ENCODE data around the gene EGLN2.

The EGLN2 gene

GRCh38 chr19:40815223-40815622 lies 16.2 kb downstream of the EGLN2 start:
- TF ChIP-seq TAF1 (IDR thresholded peaks at IDR 0.05; ENCODE audit: low read depth) (no peak), CEBPB (IDR thresholded peaks at IDR 0.05) (no peak), TEAD4 (IDR thresholded peaks at IDR 0.05) (no peak), RAD21 (IDR thresholded peaks at IDR 0.05; ENCODE audit: low read depth) (no peak), ZBTB7A (IDR thresholded peaks at IDR 0.05; ENCODE audit: low read depth) (no peak), EP300 (IDR thresholded peaks at IDR 0.05; ENCODE audit: borderline replicate concordance) (no peak), TCF12 (IDR thresholded peaks at IDR 0.05; ENCODE audit: low read depth) (no peak), FOXM1 (IDR thresholded peaks at IDR 0.05; ENCODE audit: borderline replicate concordance, low read depth) (no peak), USF1 (IDR thresholded peaks at IDR 0.05) (no peak), YY1 (IDR thresholded peaks at IDR 0.05; ENCODE audit: low read depth) (no peak), EGR1 (IDR thresholded peaks at IDR 0.05) (no peak), NFIC (IDR thresholded peaks at IDR 0.05) (no peak), CREB1 (IDR thresholded peaks at IDR 0.05; ENCODE audit: low read depth) (no peak)
- TF ChIP-seq, protein P1, sequence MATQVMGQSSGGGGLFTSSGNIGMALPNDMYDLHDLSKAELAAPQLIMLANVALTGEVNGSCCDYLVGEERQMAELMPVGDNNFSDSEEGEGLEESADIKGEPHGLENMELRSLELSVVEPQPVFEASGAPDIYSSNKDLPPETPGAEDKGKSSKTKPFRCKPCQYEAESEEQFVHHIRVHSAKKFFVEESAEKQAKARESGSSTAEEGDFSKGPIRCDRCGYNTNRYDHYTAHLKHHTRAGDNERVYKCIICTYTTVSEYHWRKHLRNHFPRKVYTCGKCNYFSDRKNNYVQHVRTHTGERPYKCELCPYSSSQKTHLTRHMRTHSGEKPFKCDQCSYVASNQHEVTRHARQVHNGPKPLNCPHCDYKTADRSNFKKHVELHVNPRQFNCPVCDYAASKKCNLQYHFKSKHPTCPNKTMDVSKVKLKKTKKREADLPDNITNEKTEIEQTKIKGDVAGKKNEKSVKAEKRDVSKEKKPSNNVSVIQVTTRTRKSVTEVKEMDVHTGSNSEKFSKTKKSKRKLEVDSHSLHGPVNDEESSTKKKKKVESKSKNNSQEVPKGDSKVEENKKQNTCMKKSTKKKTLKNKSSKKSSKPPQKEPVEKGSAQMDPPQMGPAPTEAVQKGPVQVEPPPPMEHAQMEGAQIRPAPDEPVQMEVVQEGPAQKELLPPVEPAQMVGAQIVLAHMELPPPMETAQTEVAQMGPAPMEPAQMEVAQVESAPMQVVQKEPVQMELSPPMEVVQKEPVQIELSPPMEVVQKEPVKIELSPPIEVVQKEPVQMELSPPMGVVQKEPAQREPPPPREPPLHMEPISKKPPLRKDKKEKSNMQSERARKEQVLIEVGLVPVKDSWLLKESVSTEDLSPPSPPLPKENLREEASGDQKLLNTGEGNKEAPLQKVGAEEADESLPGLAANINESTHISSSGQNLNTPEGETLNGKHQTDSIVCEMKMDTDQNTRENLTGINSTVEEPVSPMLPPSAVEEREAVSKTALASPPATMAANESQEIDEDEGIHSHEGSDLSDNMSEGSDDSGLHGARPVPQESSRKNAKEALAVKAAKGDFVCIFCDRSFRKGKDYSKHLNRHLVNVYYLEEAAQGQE (IDR thresholded peaks at IDR 0.05; ENCODE audit: low read depth), result no peak
- TF ChIP-seq, protein P2, sequence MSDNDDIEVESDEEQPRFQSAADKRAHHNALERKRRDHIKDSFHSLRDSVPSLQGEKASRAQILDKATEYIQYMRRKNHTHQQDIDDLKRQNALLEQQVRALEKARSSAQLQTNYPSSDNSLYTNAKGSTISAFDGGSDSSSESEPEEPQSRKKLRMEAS (IDR thresholded peaks at IDR 0.05), result no peak

DNA sequence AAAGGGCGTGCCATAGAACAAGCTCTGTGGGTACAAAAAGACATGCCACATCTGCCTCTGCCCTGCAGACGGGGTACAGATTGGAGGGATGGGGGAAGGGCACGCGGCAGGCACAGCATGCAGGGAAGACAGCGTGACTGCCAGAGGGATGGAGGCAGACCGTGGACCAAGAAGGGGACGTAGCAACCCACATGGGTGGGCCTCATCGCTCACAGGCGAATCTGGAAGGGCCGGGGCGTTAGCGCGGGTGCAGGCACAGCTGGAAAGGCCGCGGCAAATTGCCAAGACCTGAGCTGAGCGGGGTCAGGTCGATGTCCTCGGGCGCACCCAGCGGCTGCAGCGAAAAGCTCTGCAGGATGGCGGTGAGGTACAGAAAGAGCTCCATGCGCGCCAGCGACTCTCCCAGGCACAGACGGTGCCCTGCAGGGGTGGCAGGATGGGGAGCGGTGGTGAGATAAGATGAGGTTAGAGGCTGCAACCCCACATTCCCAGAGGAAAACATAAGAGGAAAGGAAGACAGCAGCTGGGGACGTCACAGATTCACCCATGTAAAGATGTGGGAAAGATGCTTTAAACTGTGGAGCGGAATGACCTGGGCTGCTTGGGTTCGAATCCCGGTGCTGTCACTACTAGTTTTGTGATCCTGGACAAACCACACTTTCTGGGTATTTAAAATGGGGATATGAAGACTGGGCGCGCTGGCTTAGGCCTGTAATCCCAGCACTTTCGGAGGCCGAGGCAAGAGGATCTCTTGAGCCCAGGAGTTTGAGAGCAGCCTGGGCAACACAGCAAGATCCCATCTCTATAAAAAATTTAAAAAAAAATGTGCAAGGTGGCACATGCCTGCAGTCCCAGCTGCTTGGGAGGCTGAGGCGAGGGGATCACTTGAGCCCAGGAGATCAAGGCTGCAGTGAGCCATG lies 19.7 kb downstream of the EGLN2 start:
- TF ChIP-seq NFIC (IDR thresholded peaks at IDR 0.05) (peak; percentile 55; the same call in 1 of the 2 replicates), RAD21 (IDR thresholded peaks at IDR 0.05; ENCODE audit: low read depth) (peak; percentile 28; the same call in 1 of the 2 replicates)

- peak; percentile 67 for TF ChIP-seq RAD21 (IDR thresholded peaks at IDR 0.05; ENCODE audit: low read depth)
These were observed 20.7 kb downstream of the EGLN2 start for GRCh38 chr19:40819479-40820234.

- no peak for TF ChIP-seq EGR1 (IDR thresholded peaks at IDR 0.05)
These were observed 23.2 kb downstream of the EGLN2 start for GRCh38 chr19:40822161-40822560.

DNA sequence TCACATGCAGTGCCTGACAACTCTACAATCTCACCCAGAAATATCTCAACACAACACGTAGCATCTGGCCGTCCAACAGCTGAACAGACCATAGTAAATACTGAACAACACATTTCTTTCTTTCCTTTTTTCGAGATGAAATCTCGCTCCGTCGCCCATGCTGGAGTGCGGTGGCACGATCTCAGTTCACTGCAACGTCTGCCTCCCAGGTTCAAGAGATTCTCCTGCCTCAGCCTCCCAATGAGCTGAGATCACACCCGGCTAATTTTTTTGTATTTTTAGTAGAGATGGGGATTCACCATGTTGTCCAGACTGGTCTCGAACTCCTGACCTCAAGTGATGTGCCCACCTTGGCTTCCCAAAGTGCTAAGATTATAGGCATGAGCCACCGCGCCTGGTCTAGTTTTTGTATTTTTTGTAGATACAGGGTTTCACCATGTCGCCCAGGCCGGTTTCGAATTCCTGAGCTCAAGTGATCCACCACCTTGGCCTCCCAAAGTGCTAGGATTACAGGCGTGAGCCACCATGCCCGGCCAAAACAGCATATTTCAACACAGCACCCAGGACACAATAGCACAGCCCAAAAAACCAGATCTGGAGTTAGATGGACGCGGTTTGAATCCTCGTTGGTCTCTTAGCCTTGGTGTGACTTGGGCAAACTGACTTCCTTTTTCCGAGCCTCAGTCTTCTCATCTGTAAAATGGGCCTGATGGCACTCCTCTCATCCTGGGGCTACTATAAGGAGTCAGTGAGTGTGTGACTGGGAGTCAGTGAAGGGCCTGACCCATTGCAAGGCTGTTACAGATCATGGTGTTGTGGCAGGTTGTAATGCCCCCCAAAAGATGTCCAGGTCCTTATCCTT lies 28.6 kb downstream of the EGLN2 start:
- TF ChIP-seq CREB1 (IDR thresholded peaks at IDR 0.05; ENCODE audit: low read depth), result no peak
- TF ChIP-seq EGR1 (IDR thresholded peaks at IDR 0.05), result no peak
- no peak for TF ChIP-seq YY1 (IDR thresholded peaks at IDR 0.05; ENCODE audit: low read depth)
- no peak for TF ChIP-seq NFIC (IDR thresholded peaks at IDR 0.05)

DNA sequence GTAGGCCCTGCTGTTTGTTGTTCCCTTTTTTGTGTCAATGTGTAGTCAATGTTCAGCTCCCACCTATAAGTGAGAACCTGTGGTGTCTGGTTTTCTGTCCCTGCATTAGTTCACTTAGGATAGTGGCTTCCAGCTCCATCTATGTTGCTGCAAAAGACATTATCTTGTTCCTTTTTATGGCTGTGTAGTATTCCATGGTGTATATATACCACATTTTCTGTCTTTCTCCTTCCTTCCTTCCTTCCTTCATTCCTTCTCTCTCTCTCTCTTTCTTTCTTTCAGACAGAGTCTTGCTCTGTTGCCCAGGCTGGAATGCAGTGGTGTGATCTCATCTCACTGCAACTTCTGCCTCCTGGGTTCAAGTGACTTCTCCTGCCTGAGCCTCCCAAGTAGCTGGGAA lies 30.2 kb downstream of the EGLN2 start:
- TF ChIP-seq CEBPB (IDR thresholded peaks at IDR 0.05) (no peak), TAF1 (IDR thresholded peaks at IDR 0.05; ENCODE audit: low read depth) (no peak), EP300 (IDR thresholded peaks at IDR 0.05; ENCODE audit: borderline replicate concordance) (no peak)
- TF ChIP-seq, protein P1 (IDR thresholded peaks at IDR 0.05; ENCODE audit: low read depth), result no peak

All from Ishikawa (cell line).